ENCODE results near the gene RGS14. TPM values are rescaled to one million over a fixed set of nuclear protein-coding genes. Genes with fewer than 3 reads are reported as not detected.
"Not testable (repeated sequence)": the region's sequence is repeated elsewhere in the genome, so short reads cannot be mapped to it uniquely, and the experiment has no call there.

RGS14 gene
- total RNA-seq, 4 donors from 2014 or later, result 10.2 to 29.6 (median 16.4) TPM

GRCh38 chr5:177336112-177336511 is 21.6 kb upstream of the RGS14 start:
- H3K9me3 ChIP-seq, result no peaks in the 10 kb centered on the region
- no peak for DNase-seq (ENCODE audit: low spot score in 2 of 2)
- H3K4me3 ChIP-seq, result no peak overlapping the region
- TF ChIP-seq EP300 (IDR thresholded peaks at IDR 0.05) (no peak), POLR2A (IDR thresholded peaks at IDR 0.05) (no peak), CTCF (IDR thresholded peaks at IDR 0.05) (no peak)
- H3K36me3 ChIP-seq, result peaks cover 6 to 95% (median 32%) of the 10 kb centered on the region in 3 donors
- no peaks in the 10 kb centered on the region for H3K4me1 ChIP-seq
- H3K27me3 ChIP-seq, result no peaks in the 10 kb centered on the region
- no peak overlapping the region for H3K27ac ChIP-seq
- WGBS, 2 donors, result 64% methylated on average over 12 of the region's 12 CpGs

- 89 to 91% methylated on average over 23 to 36 of the region's 36 CpGs for WGBS, 2 donors
- Histone ChIP-seq H3K9me3 (no peaks in the 10 kb centered on the region), H3K27ac (no peak overlapping the region), H3K27me3 (no peaks in the 10 kb centered on the region), H3K4me1 (no peaks in the 10 kb centered on the region), H3K4me3 (no peak overlapping the region), H3K36me3 (peaks cover 6 to 95% (median 32%) of the 10 kb centered on the region in 3 donors)
- DNase-seq (ENCODE audit: low spot score in 2 of 2), result no peak
- TF ChIP-seq EP300 (IDR thresholded peaks at IDR 0.05), result no peak
- no peak for TF ChIP-seq POLR2A (IDR thresholded peaks at IDR 0.05)
- TF ChIP-seq CTCF (IDR thresholded peaks at IDR 0.05), result no peak
Measured at GRCh38 chr5:177336603-177337494, 20.9 kb upstream of the RGS14 start.

- H3K36me3 ChIP-seq, result peaks cover 3 to 92% (median 20%) of the 10 kb centered on the region in 3 donors
Measured at GRCh38 chr5:177338251-177339106, 19.2 kb upstream of the RGS14 start.

GRCh38 chr5:177339107-177339638 is 18.6 kb upstream of the RGS14 start:
- no peak overlapping the region for H3K4me3 ChIP-seq
- 74 to 79% methylated on average over 11 of the region's 11 CpGs for WGBS, 2 donors
- TF ChIP-seq EP300 (IDR thresholded peaks at IDR 0.05) (no peak), CTCF (IDR thresholded peaks at IDR 0.05) (no peak), POLR2A (IDR thresholded peaks at IDR 0.05) (no peak)
- H3K27me3 ChIP-seq, result no peaks in the 10 kb centered on the region
- no peaks in the 10 kb centered on the region for H3K4me1 ChIP-seq
- H3K9me3 ChIP-seq, result no peaks in the 10 kb centered on the region
- peaks cover 0 to 85% (median 14%) of the 10 kb centered on the region in 3 donors for H3K36me3 ChIP-seq
- DNase-seq (ENCODE audit: low spot score in 2 of 2), result no peak
- H3K27ac ChIP-seq, result no peak overlapping the region

More at GRCh38 chr5:177338251-177339106, 19.2 kb upstream of the RGS14 start:
- Histone ChIP-seq H3K4me1 (no peaks in the 10 kb centered on the region), H3K9me3 (no peaks in the 10 kb centered on the region), H3K27me3 (no peaks in the 10 kb centered on the region), H3K4me3 (no peak overlapping the region), H3K27ac (no peak overlapping the region)
- DNase-seq (ENCODE audit: low spot score in 2 of 2), result no peak
- 81 to 87% methylated on average over 22 of the region's 22 CpGs for WGBS, 2 donors
- TF ChIP-seq CTCF (IDR thresholded peaks at IDR 0.05), result no peak
- no peak for TF ChIP-seq EP300 (IDR thresholded peaks at IDR 0.05)
- TF ChIP-seq POLR2A (IDR thresholded peaks at IDR 0.05), result no peak

GRCh38 chr5:177343000-177343399 is 14.7 kb upstream of the RGS14 start:
- H3K4me3 ChIP-seq; DNase-seq (ENCODE audit: low spot score in 2 of 2); H3K9me3 ChIP-seq; H3K27me3 ChIP-seq; H3K27ac ChIP-seq: not testable (repeated sequence)
- peaks cover 0 to 25% (median 0%) of the 10 kb centered on the region in 4 donors for H3K4me1 ChIP-seq
- WGBS, 2 donors, result 92 to 94% methylated on average over 14 of the region's 14 CpGs
- H3K36me3 ChIP-seq, result peaks cover 0 to 72% (median 0%) of the 10 kb centered on the region in 3 donors

All from tibial nerve (tissue), 4 donors.